GM19438 (cell line): ENCODE data around the gene ADGRG1.

ENCODE experiments used
- ATAC-seq: cut with Tn5 transposase; IDR thresholded peaks from one replicate; pipeline ENCODE4 v1.9.1; 2021; ENCODE audit warnings: low read depth; ENCODE audit not compliant: unreplicated experiment

The ADGRG1 gene

GRCh38 chr16:57633383-57634064, 5.1 kb downstream of the ADGRG1 start:
- ATAC-seq = no peak

GRCh38 chr16:57634171-57634570, 5.7 kb downstream of the ADGRG1 start:
- ATAC-seq = no peak

DNA sequence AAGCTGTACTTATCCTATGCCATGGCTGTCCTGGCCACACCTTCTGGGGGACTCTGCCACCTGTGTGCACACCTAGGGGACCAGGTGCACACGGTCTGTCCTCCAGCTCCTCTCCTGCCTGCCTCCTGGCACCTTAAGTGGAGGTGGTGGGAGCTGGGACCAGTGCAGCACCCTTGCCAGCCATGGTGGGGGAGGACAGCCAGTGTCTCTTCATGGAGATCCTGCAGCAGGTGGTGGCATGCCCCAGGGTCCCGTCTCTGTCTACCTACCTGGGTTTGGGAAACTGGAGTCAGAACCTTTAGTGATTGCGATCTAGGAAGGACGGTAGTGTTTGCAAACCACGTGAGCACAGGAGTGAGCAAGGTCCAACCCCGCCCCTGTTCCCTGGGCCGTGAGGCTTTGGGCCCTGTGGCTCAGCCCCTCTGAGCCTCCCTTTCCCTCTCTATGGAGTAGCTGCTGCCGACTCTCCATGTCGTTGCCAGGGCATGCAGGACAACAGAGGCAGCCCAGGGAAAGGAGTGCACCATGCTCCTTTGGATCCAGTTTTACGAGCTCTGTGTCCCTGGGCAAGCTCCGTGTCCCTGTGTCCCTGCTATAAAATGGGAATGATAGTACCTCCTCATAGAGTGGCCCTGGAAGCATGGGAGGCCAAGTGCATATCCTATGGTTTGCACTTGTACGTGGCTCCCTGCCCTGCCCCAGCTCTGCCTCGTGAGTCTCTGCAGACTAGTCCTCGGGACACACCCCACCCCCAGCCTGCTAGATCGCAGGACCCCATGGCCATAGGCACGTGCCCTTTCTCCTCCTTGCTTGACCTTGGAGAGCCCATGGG, 7.1 kb downstream of the ADGRG1 start:
- ATAC-seq = no peak

GRCh38 chr16:57636184-57636583, 7.8 kb downstream of the ADGRG1 start:
- ATAC-seq = no peak

- ATAC-seq = no peak
Measured at GRCh38 chr16:57637020-57637419, 8.6 kb downstream of the ADGRG1 start.

DNA sequence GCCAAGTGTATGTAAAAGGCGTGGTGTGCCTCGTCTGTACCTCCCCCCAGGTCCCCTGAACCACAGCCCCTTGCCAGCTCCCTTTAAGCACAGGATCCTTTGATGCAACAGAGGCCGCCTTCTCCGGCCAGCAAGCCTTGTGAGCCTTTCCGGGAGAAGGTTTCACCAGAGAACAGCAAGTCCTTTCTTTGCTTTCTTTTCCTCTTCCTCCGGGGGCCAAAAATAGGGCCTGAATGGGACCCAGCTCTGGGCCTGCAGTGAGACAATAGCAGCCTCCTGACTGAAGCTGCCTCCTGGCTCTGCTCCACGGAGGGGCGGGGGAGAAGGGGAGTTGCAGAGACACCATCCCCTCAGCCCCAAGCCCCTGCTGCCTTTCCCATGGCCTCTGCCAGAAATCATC, 9.0 kb downstream of the ADGRG1 start:
- ATAC-seq = no peak

GRCh38 chr16:57637965-57638364, 9.5 kb downstream of the ADGRG1 start:
- no peak for ATAC-seq

DNA sequence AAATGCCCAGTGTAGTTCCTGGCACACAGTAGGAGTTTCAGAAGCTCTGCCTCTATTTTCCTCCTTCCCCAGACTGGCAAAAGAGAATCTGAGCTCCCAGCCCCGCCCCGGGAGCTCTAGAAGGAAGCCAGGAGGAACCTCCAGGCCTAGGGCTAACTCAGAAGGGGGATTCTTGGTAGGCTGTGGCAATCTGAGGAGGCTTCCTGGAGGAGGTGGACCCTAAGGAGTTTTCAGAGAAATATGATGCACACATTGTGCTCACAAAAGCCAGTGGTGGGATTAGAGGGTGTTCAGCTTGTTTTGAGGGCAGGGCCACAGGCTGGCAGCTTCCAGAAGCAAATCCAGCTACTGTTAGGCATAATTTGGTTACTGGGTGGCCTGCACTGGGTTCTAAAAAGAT, 10.0 kb downstream of the ADGRG1 start:
- no peak for ATAC-seq

GRCh38 chr16:57639172-57639887, 10.9 kb downstream of the ADGRG1 start:
- ATAC-seq = no peak

DNA sequence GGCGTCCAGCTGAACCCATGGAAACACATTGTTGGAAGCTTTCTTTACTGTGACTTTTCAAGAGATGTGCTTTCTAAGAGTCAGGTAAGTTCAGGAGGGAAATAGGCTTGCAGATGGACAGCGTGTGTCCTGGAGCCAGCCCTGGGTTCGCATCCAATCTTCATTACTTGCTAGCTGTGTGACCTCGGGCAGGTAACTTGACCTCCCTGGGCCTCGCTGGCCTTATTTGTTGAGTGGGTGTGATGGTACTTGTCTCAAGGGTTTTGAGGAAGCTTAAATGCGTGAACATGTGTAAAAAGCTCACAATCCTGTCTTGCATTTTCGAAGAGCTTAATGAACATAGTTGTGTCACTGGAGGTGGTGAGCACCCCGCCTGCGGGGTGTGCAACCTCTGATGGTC, 11.8 kb downstream of the ADGRG1 start:
- ATAC-seq = no peak

DNA sequence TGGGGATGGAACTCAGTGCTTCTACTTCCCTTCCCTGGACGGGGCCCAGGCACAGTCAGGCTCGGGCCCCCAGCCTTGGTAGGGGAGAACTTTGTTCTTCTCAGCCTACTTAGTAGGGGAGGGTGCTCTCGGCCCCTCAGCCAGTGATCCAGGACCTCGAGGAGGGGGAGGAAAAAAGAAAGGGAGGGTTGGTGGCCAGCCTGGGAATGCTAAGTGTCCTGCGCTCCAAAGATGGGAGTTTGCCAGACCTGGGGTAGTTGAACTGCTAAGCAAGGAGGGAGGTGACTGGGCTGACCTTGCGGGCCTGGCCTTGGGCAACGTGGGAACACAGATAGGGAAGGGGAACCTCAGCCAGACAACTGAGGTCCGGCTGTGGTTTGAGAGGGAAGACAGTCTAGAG, 12.2 kb downstream of the ADGRG1 start:
- no peak for ATAC-seq

DNA sequence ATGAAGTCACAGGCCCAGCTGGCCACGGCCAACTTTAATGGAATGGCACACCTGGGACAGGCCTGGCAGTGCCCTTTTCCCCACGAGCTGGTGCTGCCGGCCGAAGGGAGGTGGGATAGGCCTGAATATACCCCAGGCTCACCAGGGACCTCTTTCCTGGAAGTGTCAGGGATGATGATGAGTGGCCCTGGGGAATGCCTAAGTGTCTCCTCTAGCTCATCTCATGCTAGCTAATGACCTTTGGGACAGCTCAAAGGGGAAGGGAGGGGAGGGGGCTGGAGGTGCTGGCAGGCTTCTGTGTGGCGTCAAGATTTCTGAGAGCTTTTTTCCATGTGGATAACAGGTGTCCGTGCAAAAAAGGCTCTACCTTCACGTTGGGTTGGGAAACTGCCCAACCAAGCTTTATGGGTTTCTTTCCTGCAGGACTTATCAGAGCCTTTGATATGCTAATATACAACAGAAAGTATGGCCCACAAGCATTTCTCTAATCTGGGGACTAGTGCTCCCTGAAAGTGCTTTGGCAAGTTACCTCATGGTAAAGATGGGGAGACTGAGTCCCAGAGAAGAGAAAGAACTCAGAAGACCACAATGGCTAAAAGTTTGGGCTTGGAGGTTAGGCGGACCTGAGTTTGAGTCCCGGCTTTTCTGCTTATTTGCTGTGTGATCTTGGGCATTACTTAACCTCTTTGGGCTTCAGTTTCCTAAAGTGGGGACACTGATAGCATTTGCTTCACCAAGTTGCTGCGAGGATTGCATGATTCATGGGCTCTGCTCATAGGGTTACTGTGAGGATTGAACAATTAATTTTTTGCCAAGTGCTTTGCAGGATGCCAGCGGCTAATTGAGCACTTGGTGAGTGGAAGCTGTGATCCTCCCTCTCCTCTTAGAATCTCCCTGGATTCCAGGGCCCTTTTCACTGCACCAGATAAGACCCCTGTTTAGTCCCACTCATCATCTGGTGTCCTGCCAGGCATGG, 14.0 kb downstream of the ADGRG1 start:
- no peak for ATAC-seq

GRCh38 chr16:57643147-57643874, 14.9 kb downstream of the ADGRG1 start:
- ATAC-seq = no peak

DNA sequence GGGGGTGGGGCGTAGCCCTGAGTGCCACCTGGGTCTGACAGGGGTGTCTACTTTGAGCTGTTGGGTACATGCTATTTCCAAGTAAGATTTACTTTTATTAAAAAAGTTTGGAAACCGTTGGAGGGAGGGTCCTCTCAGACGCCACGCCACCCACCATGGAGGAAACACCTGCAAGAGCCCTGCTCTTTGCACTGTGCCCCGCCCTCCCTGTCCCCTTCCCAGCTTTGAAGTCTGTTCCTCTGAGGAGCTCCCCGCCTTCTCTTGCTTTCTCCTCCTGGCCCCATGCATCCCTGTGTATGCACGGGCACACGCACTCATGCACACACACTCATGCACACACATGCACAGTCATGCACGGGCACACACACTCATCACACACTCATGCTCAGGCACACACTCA, 15.5 kb downstream of the ADGRG1 start:
- no peak for ATAC-seq

DNA sequence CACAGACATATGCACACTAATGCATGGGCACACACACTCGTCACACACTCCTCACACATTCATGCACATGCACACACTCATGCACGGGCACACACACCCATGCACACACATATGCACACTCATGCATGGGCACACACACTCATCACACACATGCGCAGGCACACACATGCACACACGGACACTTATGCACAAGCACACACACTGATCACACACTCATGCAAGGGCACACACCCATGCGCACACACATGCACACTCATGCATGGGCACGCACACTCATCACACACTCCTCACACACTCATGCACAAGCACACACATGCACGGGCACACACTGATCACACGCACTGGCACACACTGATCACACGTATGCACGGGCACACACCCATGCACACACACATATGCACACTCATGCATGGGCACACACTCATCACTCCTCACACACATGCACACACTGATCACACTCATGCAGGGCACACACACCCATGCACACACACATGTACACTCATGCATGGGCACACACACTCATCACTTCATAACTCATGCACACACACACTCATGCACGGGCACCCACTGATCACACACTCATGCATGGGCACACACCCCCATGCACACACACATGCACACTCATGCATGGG, 16.1 kb downstream of the ADGRG1 start:
- ATAC-seq = no peak

DNA sequence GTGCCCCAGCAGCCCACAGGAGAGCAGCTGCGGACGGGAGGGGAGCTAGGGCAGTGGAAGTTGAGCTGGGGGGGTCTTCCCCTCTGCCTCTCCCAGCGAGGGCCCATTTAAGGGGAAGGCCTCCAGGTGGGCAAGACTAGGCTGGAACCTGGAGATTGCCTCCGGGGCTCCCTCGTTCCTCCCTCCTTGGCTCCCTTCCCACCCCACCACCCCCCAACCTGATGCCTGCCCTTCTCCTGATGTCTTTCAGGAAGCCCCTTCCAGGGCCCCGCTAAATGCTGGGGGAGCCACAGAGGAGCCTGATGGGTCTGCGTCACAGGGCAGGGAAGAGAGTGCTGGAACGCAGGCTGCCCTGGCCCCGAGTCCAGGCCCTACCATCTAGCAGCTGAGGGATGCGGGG, 16.7 kb downstream of the ADGRG1 start:
- ATAC-seq = no peak

GRCh38 chr16:57645691-57646387, 17.4 kb downstream of the ADGRG1 start:
- ATAC-seq = no peak

DNA sequence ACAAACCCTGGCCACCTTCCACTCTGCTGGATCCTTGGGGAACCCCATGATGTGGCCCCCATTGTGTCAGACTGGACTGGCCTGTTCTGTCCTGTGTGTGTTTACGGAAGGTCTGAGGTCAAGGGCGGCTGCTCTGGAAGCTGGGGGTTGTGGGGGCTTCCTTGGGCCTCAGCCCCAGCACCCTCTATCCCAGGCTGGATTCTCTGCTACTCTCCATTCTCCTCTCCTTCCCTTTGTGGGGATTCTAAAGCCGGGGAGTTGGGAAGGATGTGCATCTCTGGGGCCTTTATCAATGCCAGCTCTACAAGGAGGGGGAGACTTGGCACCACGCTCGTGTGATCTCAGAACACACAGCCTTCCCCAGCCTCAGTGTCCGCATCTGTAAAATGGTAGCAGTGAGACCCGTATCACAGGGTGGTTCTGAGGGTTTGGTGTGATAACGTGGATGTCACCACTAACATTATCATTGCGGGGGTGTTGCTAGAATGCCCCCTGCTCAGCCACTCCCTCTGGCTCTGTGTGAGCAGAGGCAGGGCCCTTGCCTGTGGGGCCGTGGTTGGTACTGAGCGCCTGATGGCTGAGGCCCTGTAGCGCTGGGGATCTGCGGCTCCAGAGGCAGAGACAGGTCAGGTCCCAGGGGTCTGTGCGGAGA, 18.1 kb downstream of the ADGRG1 start:
- no peak for ATAC-seq
